HG02938 (cell line): ENCODE measurements around the gene LMF1.

Source experiments
- ATAC-seq: cut with Tn5 transposase; IDR thresholded peaks from one replicate; pipeline ENCODE4 v1.9.1; 2021; ENCODE audit warnings: mild to moderate bottlenecking, moderate library complexity; ENCODE audit not compliant: unreplicated experiment

The LMF1 gene

DNA sequence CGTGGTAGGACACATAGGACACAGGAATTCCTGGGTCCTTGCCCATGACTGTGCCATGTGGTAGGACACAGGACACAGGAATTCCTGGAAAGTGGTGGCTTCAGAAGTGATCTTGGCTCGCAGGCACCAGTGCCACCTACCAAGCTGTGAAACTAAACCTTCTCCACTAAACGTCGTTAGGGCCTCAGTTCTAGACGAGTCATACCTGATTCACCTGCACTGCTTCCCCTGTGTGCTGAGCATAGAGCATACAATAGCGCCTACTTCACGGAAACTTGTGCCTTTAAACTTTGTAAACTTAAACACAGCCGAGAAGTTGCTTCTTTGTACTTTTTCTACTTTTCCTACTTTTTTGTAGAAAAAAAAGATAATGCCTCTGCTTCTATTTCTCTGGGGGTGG is 15.6 kb upstream of the LMF1 start:
- ATAC-seq = no peak

DNA sequence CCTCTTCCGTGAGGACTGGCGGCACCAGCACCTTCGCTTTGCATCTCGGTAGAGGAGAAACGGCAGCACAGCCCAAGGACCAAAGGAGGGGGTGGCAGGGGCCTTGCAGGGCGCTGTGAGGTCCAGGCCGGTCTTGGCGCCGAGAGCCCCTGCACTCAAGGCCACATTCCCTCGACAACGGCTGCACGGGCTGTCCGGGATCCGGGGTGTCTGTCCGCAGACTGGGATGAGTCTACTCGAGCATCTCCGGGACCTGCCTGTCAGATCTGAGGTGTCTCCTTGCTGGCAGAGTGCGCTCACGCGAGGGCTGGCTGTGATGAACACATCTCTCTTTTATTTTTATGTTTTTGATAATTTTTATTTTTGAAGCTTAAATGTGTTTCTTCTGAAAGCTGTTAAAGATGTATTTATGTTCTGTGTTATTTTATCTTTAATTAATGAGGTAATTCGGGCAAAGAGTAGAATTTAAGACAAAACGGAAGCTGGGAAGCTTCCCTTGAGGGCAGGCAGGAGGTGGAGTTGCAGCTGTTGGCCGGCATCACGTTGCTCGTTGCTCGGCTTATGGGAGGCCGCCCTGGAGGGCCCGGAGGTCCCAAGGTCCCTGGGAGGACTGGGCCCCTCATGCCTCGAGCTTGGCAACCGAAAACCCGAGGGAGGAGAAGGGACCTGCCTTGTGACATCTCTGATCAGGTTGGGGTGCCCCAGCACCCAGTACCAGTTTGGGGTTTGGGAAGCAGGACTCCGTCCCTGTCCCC is 15.0 kb upstream of the LMF1 start:
- ATAC-seq = no peak

DNA sequence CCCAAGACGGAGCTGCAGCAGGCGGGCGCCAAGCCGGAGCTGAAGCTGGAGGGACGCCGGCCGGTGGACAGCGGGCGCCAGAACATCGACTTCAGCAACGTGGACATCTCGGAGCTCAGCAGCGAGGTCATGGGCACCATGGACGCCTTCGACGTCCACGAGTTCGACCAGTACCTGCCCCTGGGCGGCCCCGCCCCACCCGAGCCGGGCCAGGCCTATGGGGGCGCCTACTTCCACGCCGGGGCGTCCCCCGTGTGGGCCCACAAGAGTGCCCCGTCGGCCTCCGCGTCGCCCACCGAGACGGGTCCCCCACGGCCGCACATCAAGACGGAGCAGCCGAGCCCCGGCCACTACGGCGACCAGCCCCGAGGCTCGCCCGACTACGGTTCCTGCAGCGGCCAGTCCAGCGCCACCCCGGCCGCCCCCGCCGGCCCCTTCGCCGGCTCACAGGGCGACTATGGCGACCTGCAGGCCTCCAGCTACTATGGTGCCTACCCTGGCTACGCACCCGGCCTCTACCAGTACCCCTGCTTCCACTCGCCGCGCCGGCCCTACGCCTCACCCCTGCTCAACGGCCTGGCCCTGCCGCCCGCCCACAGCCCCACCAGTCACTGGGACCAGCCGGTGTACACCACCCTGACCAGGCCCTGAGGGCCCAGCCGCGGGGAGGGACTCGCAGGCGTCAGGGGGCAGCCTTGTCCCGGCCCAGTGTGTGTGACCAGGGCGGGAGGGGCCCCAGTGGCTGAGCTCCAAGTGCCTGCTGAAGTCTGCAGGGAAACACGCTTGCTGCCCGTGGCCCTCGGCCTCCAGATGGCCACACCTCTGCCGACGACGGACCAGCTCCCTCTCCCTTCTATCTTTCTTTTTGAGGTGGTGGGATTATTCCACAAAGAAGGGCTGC is 14.2 kb upstream of the LMF1 start:
- no peak for ATAC-seq

GRCh38 chr16:984121-984694 is 13.4 kb upstream of the LMF1 start:
- ATAC-seq = no peak

- ATAC-seq = no peak
Measured at GRCh38 chr16:983044-984030, 12.6 kb upstream of the LMF1 start.

- ATAC-seq = no peak
Measured at GRCh38 chr16:982145-983043, 11.6 kb upstream of the LMF1 start.

DNA sequence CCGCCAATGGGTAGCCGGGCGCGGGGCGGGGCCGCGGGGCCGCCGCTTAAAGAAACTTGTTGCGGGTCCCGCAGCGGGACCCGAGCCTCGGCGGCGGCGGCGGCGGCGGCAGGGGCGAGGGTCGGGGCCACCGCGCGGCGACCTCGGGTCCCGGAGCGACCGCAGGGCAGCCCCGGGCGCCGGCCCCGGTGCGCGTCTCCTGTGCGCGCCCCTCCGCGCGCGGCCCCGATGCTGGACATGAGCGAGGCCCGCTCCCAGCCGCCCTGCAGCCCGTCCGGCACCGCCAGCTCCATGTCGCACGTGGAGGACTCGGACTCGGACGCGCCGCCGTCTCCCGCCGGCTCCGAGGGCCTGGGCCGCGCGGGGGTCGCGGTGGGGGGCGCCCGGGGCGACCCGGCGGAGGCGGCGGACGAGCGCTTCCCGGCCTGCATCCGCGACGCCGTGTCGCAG is 10.9 kb upstream of the LMF1 start, which contains the start of gene SOX8:
Gene SOX8 (plus strand): TSS at position 76 of the 450 bp plus-strand sequence. CDS start 153 bp downstream, at position 229.
- ATAC-seq = no peak

- ATAC-seq = no peak
Measured at GRCh38 chr16:980595-980854, 9.7 kb upstream of the LMF1 start.

GRCh38 chr16:979859-980594 is 9.2 kb upstream of the LMF1 start:
- no peak for ATAC-seq

DNA sequence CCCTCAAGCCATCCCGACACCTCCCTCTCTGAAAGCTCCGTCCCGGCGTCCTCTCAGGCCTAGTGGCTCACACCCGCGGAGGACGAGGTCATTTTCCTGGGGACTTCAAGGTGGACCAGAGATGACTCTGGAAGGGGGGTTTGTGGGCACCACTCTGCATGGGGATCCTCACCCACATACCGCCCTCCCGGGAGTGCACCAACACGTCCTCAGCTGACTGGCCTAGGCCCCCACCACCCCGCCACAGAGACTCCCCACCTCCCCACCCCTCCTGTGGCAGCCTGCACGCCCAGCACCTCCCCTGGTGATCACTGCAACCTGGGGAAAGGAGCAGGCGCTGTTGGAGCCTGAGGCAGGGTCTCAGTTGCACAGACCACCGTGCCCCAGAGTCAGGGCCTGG is 8.4 kb upstream of the LMF1 start:
- ATAC-seq = no peak

DNA sequence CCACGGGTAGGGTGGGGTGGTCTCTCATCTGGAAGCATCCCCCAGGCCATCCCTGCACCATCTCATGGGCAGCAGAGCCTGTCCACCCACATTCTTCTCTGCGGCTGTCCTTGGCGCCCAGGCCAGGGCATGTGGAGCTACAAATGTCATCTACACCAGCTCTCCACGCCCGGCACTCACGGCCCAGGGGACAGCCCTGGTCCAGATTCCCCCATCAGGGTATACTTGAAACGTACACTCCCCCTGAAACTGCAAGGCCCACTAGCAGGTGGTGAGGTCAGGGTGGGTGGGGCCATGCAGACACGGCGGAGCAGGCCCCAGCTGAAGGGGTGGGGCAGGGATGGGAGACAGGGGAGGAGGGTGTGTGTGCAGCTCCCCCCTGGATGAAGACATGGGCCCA is 7.6 kb upstream of the LMF1 start:
- no peak for ATAC-seq

DNA sequence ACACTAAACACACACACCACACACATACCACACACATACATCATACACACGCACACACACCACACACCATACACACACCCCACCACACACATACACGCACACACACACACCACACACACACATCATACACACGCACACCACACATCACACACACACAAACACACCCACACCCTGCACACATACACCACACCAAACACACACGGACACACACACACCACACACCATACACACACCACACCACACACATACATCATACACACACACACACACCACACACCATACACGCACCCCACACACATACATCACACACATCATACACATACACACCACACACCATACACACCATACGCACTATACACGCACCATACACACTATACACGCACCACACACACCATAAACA is 7.1 kb upstream of the LMF1 start:
- ATAC-seq = no peak

- ATAC-seq = no peak
Measured at GRCh38 chr16:977081-977701, 6.4 kb upstream of the LMF1 start.

- ATAC-seq = no peak
Measured at GRCh38 chr16:976389-976931, 5.7 kb upstream of the LMF1 start.

DNA sequence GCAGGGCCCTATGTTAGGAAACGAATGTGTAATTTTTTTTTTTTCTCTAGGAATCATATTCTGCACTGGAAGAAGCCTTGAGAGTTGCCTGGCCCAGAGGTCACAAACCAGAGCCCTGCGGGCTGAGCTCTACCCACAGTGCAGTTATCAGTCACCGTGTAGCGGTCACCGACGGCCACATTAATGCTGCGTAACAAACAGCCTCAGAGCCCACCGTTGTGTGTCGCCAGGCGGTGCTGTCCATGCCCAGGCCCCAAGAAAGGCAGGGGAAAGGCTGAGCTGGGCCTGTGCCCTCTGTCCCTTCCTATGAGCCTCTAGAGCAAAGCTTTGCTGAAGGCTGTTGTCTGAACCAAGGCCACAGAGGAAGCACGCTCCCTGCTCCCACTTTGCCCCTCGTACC is 4.5 kb upstream of the LMF1 start:
- ATAC-seq = no peak

GRCh38 chr16:974611-975261 is 4.0 kb upstream of the LMF1 start:
- ATAC-seq = no peak

DNA sequence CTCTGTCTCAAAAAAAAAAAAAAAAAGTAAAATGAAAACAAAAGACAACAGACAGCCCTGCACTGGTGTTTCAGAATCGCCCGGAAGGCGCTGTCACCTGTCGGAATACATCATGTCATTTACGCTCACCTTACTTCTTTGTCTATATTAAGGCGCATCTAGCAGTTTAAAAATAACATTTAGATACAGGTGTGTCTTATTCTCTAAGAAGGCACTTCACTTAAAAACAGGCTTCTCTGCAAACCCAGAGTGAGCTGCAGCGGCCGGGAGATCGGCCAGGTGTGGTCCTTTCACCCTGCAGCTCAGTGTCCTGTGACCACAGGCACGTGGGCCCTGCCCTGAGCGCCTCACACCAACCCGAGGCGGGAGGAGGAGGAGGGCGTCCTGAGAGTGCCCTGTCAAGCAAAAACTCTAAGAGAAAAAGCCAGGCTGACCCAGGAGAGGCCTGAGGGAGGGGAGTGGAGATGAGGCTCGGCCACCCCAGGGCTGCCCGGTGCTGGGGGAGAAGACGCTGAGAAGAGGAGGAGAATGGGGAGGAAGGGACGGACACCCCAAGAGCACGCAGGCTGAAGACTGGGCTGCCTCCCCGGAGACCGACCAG is 3.3 kb upstream of the LMF1 start:
- no peak for ATAC-seq
